B cell (primary cell): ENCODE data around the gene USP48.

Experiments
- EZH2 ChIP-seq: IDR thresholded peaks from 2 replicates; pipeline ENCODE4 v1.6.1; 2012; ENCODE audit warnings: borderline replicate concordance, low read depth, mild to moderate bottlenecking, moderate library complexity, low read length; ENCODE audit not compliant: insufficient read depth, poor library complexity, severe bottlenecking
- TF ChIP-seq, protein P1 (sequence below): fragments of 200-600 bp; IDR thresholded peaks from one replicate; pipeline ENCODE4 v1.8.0; 2022; ENCODE audit warnings: antibody characterized with exemption, mild to moderate bottlenecking

DNA sequence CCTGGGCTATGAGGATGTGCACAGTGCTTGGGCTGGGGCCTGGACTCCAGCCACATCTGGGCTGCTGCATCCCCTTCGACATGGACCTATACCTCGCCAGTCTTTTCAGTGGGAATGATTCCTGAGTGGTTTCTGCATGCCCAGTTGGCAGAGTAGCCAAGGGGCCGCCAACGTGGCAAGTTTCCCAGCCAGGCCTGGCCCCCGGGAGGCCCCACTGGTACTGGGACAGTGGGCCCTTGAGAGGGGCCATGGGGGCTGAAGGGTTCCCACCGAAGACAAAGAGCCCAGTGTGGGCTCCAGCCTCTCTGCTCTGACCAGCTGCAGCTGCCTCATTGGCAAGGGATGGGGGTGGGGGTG lies 129.2 kb downstream of the USP48 start:
- TF ChIP-seq, protein P1, sequence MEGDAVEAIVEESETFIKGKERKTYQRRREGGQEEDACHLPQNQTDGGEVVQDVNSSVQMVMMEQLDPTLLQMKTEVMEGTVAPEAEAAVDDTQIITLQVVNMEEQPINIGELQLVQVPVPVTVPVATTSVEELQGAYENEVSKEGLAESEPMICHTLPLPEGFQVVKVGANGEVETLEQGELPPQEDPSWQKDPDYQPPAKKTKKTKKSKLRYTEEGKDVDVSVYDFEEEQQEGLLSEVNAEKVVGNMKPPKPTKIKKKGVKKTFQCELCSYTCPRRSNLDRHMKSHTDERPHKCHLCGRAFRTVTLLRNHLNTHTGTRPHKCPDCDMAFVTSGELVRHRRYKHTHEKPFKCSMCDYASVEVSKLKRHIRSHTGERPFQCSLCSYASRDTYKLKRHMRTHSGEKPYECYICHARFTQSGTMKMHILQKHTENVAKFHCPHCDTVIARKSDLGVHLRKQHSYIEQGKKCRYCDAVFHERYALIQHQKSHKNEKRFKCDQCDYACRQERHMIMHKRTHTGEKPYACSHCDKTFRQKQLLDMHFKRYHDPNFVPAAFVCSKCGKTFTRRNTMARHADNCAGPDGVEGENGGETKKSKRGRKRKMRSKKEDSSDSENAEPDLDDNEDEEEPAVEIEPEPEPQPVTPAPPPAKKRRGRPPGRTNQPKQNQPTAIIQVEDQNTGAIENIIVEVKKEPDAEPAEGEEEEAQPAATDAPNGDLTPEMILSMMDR = no peak
- no peak for TF ChIP-seq EZH2
